Central memory CD8-positive, alpha-beta T cell (primary cell): ENCODE data around the gene KLF14.
"Not testable (repeated sequence)": the region's sequence is repeated elsewhere in the genome, so short reads cannot be mapped to it uniquely, and the experiment has no call there.

Experiments
- ATAC-seq: fragments of 150-1000 bp; cut with Tn5 transposase; replicated peaks from 2 replicates; pipeline ENCODE4 v1.10.0; 2022; ENCODE audit warnings: mild to moderate bottlenecking, moderate FRiP score, moderate number of reproducible peaks; ENCODE audit not compliant: poor library complexity, severe bottlenecking; ENCODE audit errors: extremely low read depth
- DNase-seq, 2 donors: peaks; one replicate each; pipeline ENCODE4 v3.0.0; 2021; ENCODE audit warnings: low spot score in 2 of 2
- H3K27ac Mint-ChIP-seq: one replicate; pipeline ENCODE4 v1.8.0; 2022; ENCODE audit warnings: low read depth, mild to moderate bottlenecking, moderate library complexity, mixed read lengths
- H3K27me3 Mint-ChIP-seq: one replicate; pipeline ENCODE4 v1.8.0; 2022; ENCODE audit warnings: mixed read lengths
- H3K36me3 Mint-ChIP-seq: one replicate; pipeline ENCODE4 v1.8.0; 2022; ENCODE audit warnings: mild to moderate bottlenecking, moderate library complexity, mixed read lengths; ENCODE audit not compliant: insufficient read depth
- H3K4me1 Mint-ChIP-seq: one replicate; pipeline ENCODE4 v1.8.0; 2022; ENCODE audit warnings: mixed read lengths
- H3K4me3 Mint-ChIP-seq: one replicate; pipeline ENCODE4 v1.8.0; 2022; ENCODE audit warnings: mild to moderate bottlenecking, moderate library complexity, mixed read lengths
- H3K9me3 Mint-ChIP-seq: one replicate; pipeline ENCODE4 v1.8.0; 2022; ENCODE audit warnings: mixed read lengths

The KLF14 gene

GRCh38 chr7:130700760-130701159 is 33.2 kb downstream of the KLF14 start:
- H3K27ac Mint-ChIP-seq: no peak overlapping the region
- peaks cover 3% of the 10 kb centered on the region for H3K27me3 Mint-ChIP-seq
- ATAC-seq (no peak), DNase-seq (no peak)
- no peaks in the 10 kb centered on the region for H3K36me3 Mint-ChIP-seq
- no peaks in the 10 kb centered on the region for H3K9me3 Mint-ChIP-seq
- H3K4me3 Mint-ChIP-seq: no peak overlapping the region
- no peaks in the 10 kb centered on the region for H3K4me1 Mint-ChIP-seq

GRCh38 chr7:130699686-130700085 is 34.3 kb downstream of the KLF14 start:
- H3K9me3 Mint-ChIP-seq: no peaks in the 10 kb centered on the region
- no peak overlapping the region for H3K4me3 Mint-ChIP-seq
- ATAC-seq (no peak), DNase-seq (no peak)
- no peaks in the 10 kb centered on the region for H3K27me3 Mint-ChIP-seq
- no peak overlapping the region for H3K27ac Mint-ChIP-seq
- H3K36me3 Mint-ChIP-seq: no peaks in the 10 kb centered on the region
- no peaks in the 10 kb centered on the region for H3K4me1 Mint-ChIP-seq

- no peaks in the 10 kb centered on the region for H3K9me3 Mint-ChIP-seq
- no peaks in the 10 kb centered on the region for H3K4me1 Mint-ChIP-seq
- no peaks in the 10 kb centered on the region for H3K27me3 Mint-ChIP-seq
- DNase-seq: no peak
- no peak overlapping the region for H3K4me3 Mint-ChIP-seq
- no peak overlapping the region for H3K27ac Mint-ChIP-seq
- H3K36me3 Mint-ChIP-seq: no peaks in the 10 kb centered on the region
- no peak for ATAC-seq
Measured at GRCh38 chr7:130697820-130698219, 36.2 kb downstream of the KLF14 start.

- DNase-seq: no peak
- no peaks in the 10 kb centered on the region for H3K4me1 Mint-ChIP-seq
- H3K27ac Mint-ChIP-seq: no peak overlapping the region
- no peaks in the 10 kb centered on the region for H3K27me3 Mint-ChIP-seq
- ATAC-seq: no peak
- no peaks in the 10 kb centered on the region for H3K36me3 Mint-ChIP-seq
- H3K9me3 Mint-ChIP-seq: peaks cover 5% of the 10 kb centered on the region
- H3K4me3 Mint-ChIP-seq: no peak overlapping the region
Measured at GRCh38 chr7:130695840-130696239, 38.2 kb downstream of the KLF14 start.

- not testable (repeated sequence) for H3K27me3 Mint-ChIP-seq, DNase-seq, H3K36me3 Mint-ChIP-seq, ATAC-seq, H3K4me3 Mint-ChIP-seq, H3K27ac Mint-ChIP-seq, H3K4me1 Mint-ChIP-seq
- H3K9me3 Mint-ChIP-seq: peaks cover 11% of the 10 kb centered on the region
Measured at GRCh38 chr7:130692396-130692795, 41.6 kb downstream of the KLF14 start.

GRCh38 chr7:130689683-130690082 is 44.3 kb downstream of the KLF14 start:
- peaks cover 11% of the 10 kb centered on the region for H3K9me3 Mint-ChIP-seq

GRCh38 chr7:130683026-130683425 is 51.0 kb downstream of the KLF14 start:
- H3K36me3 Mint-ChIP-seq: no peaks in the 10 kb centered on the region
- no peak overlapping the region for H3K27ac Mint-ChIP-seq
- no peaks in the 10 kb centered on the region for H3K9me3 Mint-ChIP-seq
- DNase-seq: no peak
- peaks cover 26% of the 10 kb centered on the region for H3K27me3 Mint-ChIP-seq
- ATAC-seq: no peak
- H3K4me1 Mint-ChIP-seq: no peaks in the 10 kb centered on the region
- no peak overlapping the region for H3K4me3 Mint-ChIP-seq

More at GRCh38 chr7:130689683-130690082, 44.3 kb downstream of the KLF14 start:
- H3K27ac Mint-ChIP-seq: no peak overlapping the region
- H3K27me3 Mint-ChIP-seq: peaks cover 7% of the 10 kb centered on the region
- no peak for DNase-seq
- H3K36me3 Mint-ChIP-seq: no peaks in the 10 kb centered on the region
- no peak overlapping the region for H3K4me3 Mint-ChIP-seq
- no peak for ATAC-seq
- H3K4me1 Mint-ChIP-seq: no peaks in the 10 kb centered on the region
